IMR-90 (cell line): ENCODE measurements around the gene ADARB2. TPM values are rescaled to one million over a fixed set of nuclear protein-coding genes. Genes with fewer than 3 reads are reported as not detected.

Experiments
- ATAC-seq: fragments of 200-7000 bp; cut with Tn5 transposase; 2 replicates; pipeline ENCODE4 v1.9.1; 2020; ENCODE audit warnings: low read depth, mild to moderate bottlenecking, moderate library complexity
- BruUV-seq: library from RNA; stranded (reverse); fragments of 400-500 nt; replicated peaks from 2 replicates; lab custom pipeline; 2021; lab: Mats Ljungman, UMichigan
- CTCF ChIA-PET: fragments of 300-600 bp; formaldehyde crosslinking; extraction: SDS; loops from one replicate; lab custom pipeline; 2021; ENCODE audit warnings: antibody characterized with exemption; lab: Yijun Ruan, JAX
- POLR2A ChIA-PET: fragments of 300-600 bp; sonication (Branson Sonifier 250); formaldehyde crosslinking; loops from one replicate; lab custom pipeline; 2022; ENCODE audit warnings: antibody characterized with exemption; ENCODE audit not compliant: unreplicated experiment; lab: Charles Lee
- DNase-seq: peaks from one replicate; pipeline ENCODE4 v3.0.0; 2013
- H2AFZ ChIP-seq: replicated peaks from 2 replicates; pipeline ENCODE3; 2013; ENCODE audit warnings: low read length, mild to moderate bottlenecking; ENCODE audit not compliant: poor library complexity
- H2AK5ac ChIP-seq: 2 replicates; pipeline ENCODE4 v1.6.1; 2013; ENCODE audit warnings: low read depth, low read length, inconsistent platforms
- H2AK9ac ChIP-seq: replicated peaks from 2 replicates; pipeline ENCODE3; 2013; ENCODE audit warnings: mild to moderate bottlenecking, low read depth, low read length, moderate library complexity; ENCODE audit not compliant: poor library complexity
- H2BK120ac ChIP-seq: 2 replicates; pipeline ENCODE4 v1.6.1; 2013; ENCODE audit warnings: low read depth, low read length, inconsistent platforms
- H2BK15ac ChIP-seq: 3 replicates; pipeline ENCODE4 v1.6.1; 2013; ENCODE audit warnings: low read depth, low read length, inconsistent platforms
- H2BK20ac ChIP-seq: 2 replicates; pipeline ENCODE4 v1.6.1; 2013; ENCODE audit warnings: low read depth, mild to moderate bottlenecking, inconsistent platforms, low read length, moderate library complexity
- H2BK5ac ChIP-seq: 2 replicates; pipeline ENCODE4 v1.6.1; 2013; ENCODE audit warnings: mild to moderate bottlenecking, low read depth, low read length, inconsistent platforms; ENCODE audit not compliant: poor library complexity, severe bottlenecking
- H3K14ac ChIP-seq: replicated peaks from 2 replicates; pipeline ENCODE4 v1.6.1; 2013; ENCODE audit warnings: low read depth, low read length, inconsistent platforms
- H3K18ac ChIP-seq: 2 replicates; pipeline ENCODE4 v1.6.1; 2013; ENCODE audit warnings: low read depth, low read length, control low read depth
- H3K23ac ChIP-seq: 2 replicates; pipeline ENCODE4 v1.6.1; 2013; ENCODE audit warnings: low read depth, low read length, inconsistent platforms
- H3K27ac ChIP-seq: 2 replicates; pipeline ENCODE4 v1.5.1; 2013; ENCODE audit warnings: mild to moderate bottlenecking, control low read depth, low read length; ENCODE audit not compliant: insufficient read depth
- H3K27me3 ChIP-seq: 2 replicates; pipeline ENCODE4 v1.6.1; 2013; ENCODE audit warnings: low read length; ENCODE audit not compliant: control insufficient read depth, insufficient read depth
- H3K36me3 ChIP-seq: 2 replicates; pipeline ENCODE4 v1.6.1; 2013; ENCODE audit warnings: low read length, mixed read lengths; ENCODE audit not compliant: control insufficient read depth, insufficient read depth
- H3K4ac ChIP-seq: 2 replicates; pipeline ENCODE4 v1.6.1; 2013; ENCODE audit warnings: low read depth, low read length, inconsistent platforms
- H3K4me1 ChIP-seq: 2 replicates; pipeline ENCODE4 v1.6.1; 2013; ENCODE audit warnings: low read length, mixed read lengths; ENCODE audit not compliant: control insufficient read depth, insufficient read depth
- H3K4me2 ChIP-seq: 2 replicates; pipeline ENCODE4 v1.6.1; 2013; ENCODE audit warnings: low read depth, mild to moderate bottlenecking, control low read depth, low read length, moderate library complexity
- H3K4me3 ChIP-seq: 2 replicates; pipeline ENCODE4 v1.5.1; 2013; ENCODE audit warnings: low read depth, mild to moderate bottlenecking, control low read depth, low read length, moderate library complexity; ENCODE audit not compliant: insufficient read depth
- H3K56ac ChIP-seq: 2 replicates; pipeline ENCODE4 v1.6.1; 2013; ENCODE audit warnings: low read length, inconsistent platforms; ENCODE audit not compliant: insufficient read depth; ENCODE audit errors: extremely low read depth
- H3K79me1 ChIP-seq, 2 experiments: 2 replicates each; pipeline ENCODE4 v1.6.1; 2013; ENCODE audit warnings: low read length in 2 of 2, inconsistent platforms in 1 of 2, low read depth in 1 of 2
- H3K9ac ChIP-seq: 2 replicates; pipeline ENCODE4 v1.6.1; 2013; ENCODE audit warnings: low read depth, low read length, control low read depth
- H3K9me1 ChIP-seq: 2 replicates; pipeline ENCODE4 v1.6.1; 2013; ENCODE audit warnings: low read length, inconsistent platforms; ENCODE audit not compliant: insufficient read depth
- H3K9me3 ChIP-seq: 2 replicates; pipeline ENCODE4 v1.6.1; 2013; ENCODE audit warnings: low read length; ENCODE audit not compliant: control insufficient read depth, insufficient read depth
- H4K20me1 ChIP-seq: 2 replicates; pipeline ENCODE4 v1.6.1; 2013; ENCODE audit warnings: low read length, inconsistent platforms; ENCODE audit not compliant: insufficient read depth
- H4K5ac ChIP-seq: 2 replicates; pipeline ENCODE4 v1.6.1; 2013; ENCODE audit warnings: mild to moderate bottlenecking, low read depth, low read length, control low read depth
- H4K8ac ChIP-seq, 2 experiments: 2 replicates each; pipeline ENCODE4 v1.6.1; 2013; ENCODE audit warnings: low read depth in 2 of 2, low read length in 2 of 2, control low read depth in 1 of 2, inconsistent platforms in 1 of 2
- H4K91ac ChIP-seq: 2 replicates; pipeline ENCODE4 v1.6.1; 2013; ENCODE audit warnings: low read depth, low read length, inconsistent platforms; ENCODE audit not compliant: insufficient read depth
- FOS ChIP-seq: fragments of 150-350 bp; IDR thresholded peaks from 2 replicates; pipeline ENCODE4 v1.6.1; 2016; ENCODE audit warnings: low read depth, low read length
- NFE2L2 ChIP-seq: fragments of 150-350 bp; IDR thresholded peaks from 2 replicates; pipeline ENCODE4 v1.6.1; 2016; ENCODE audit warnings: low read depth, mild to moderate bottlenecking, low read length
- SMC3 ChIP-seq: fragments of 150-350 bp; IDR thresholded peaks from 2 replicates; pipeline ENCODE4 v1.6.1; 2016; ENCODE audit warnings: low read depth, mild to moderate bottlenecking, antibody characterized with exemption, low read length, moderate library complexity
- WGBS, 2 experiments: methylation state at CpG; one replicate each; pipeline versions ENCODE4 v1.1.5 to v1.1.7; 2013; ENCODE audit warnings: missing lambda C conversion rate in 2 of 2; ENCODE audit not compliant: insufficient read length in 1 of 2; ENCODE audit errors: extremely low coverage in 2 of 2; 5-methylcytosine and 5-hydroxymethylcytosine counted together
- dilution Hi-C: fragments of 300-500 bp; cut with HindIII; formaldehyde crosslinking; loops from one replicate; pipeline ENCODE4 v1.14.3; 2018; ENCODE audit warnings: low sequenced_read_pairs; ENCODE audit not compliant: unreplicated experiment
- in situ Hi-C: fragments of 300-500 bp; cut with MboI; formaldehyde crosslinking; loops from 3 replicates; pipeline ENCODE4 v1.14.3; 2019; ENCODE audit warnings: low sequenced_read_pairs, inconsistent platforms, mixed read lengths
- intact Hi-C: fragments of 100-400 bp; cut with micrococcal nuclease; formaldehyde crosslinking; loops from 2 replicates; pipeline ENCODE4 v1.10.0; 2022
- polyA plus RNA-seq, 3 experiments: library from polyadenylated mRNA; depleted of rRNA; stranded (reverse); fragments of >200 nt; gene quantifications; 2 replicates each; pipeline ENCODE4 v1.2.3, GENCODE V29; 2012; ENCODE audit warnings: low replicate concordance in 1 of 3
- total RNA-seq: library from RNA; depleted of rRNA; stranded (reverse); fragments of >200 nt; gene quantifications from 2 replicates; pipeline ENCODE4 v1.2.3, GENCODE V29; 2012

The ADARB2 gene
- total and polyA plus RNA-seq, 2 of the 4 experiments (the other 2 are of a cell fraction): not detected

DNA sequence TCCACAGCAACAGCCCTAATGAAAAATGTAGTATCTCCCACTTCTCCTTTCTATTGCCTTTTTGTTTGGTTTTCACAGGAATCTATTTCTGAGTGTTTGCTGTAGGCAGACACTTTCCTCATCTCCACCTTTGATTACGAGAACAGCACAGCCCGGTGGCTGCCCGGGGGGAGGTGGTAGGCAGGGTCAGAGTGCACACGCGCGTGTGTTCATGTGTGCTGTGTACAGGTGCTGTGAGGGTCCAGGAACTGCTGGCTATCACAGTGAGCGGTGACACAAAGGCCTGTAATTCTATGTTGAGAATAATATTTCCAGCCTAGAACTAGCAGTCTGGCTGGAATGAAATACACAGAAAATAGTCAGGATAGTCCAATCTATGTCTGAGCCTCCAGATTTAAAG, 212.8 kb downstream of the ADARB2 start:
- Histone ChIP-seq H4K5ac (no peak overlapping the region), H3K4ac (no peak overlapping the region), H3K4me3 (no peak overlapping the region), H3K4me1 (no peaks in the 10 kb centered on the region), H3K9me3 (peaks cover 35% of the 10 kb centered on the region), H2BK5ac (no peak overlapping the region), H2BK15ac (no peak overlapping the region), H3K23ac (no peak overlapping the region), H4K20me1 (no peaks in the 10 kb centered on the region), H4K91ac (no peak overlapping the region), H3K79me1 (no peaks in the 10 kb centered on the region), H3K18ac (no peak overlapping the region), H3K56ac (no peak overlapping the region), H3K27me3 (no peaks in the 10 kb centered on the region), H2BK120ac (no peak overlapping the region), H3K36me3 (no peaks in the 10 kb centered on the region), H2BK20ac (no peak overlapping the region), H2AK5ac (no peak overlapping the region), H2AK9ac (no peak overlapping the region), H3K9me1 (no peaks in the 10 kb centered on the region), H3K14ac (no peak overlapping the region), H3K9ac (no peak overlapping the region), H3K4me2 (no peak overlapping the region), H2AFZ (no peak overlapping the region), H4K8ac (no peak overlapping the region), H3K27ac (no peak overlapping the region)
- ChIA-PET CTCF (no interaction called here), POLR2A (no interaction called here)
- DNase-seq (no peak), ATAC-seq (no peak)
- BruUV-seq: no TSS peak
- TF ChIP-seq FOS (no peak), NFE2L2 (no peak), SMC3 (no peak)
- dilution Hi-C loops: no loop called here
- intact Hi-C loops: no loop called here
- in situ Hi-C loops: no loop called here
- WGBS, 2 experiments: no CpG with 5 or more reads among the region's 7 CpGs
